ENCODE measurements around the gene HLTF.

HLTF gene

DNA sequence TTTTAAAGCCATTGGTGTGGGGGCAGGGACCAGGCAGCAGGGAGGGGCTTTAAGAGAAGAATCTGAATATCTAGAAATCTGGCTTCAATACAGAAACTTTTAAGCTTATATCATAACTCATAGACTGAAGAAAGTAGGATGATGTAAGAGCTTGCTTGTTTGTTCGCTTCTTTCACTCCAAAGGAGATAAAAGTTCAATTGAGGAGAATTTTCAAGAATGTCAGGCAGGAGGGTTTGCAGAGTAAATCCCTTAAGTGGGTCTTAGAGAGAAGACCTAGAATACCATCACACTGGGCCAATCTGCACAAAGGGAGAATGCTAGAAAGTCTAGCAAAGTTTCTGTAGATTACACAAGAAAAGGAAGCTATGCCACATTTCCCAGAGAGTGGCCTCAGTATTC, 4.1 kb upstream of the HLTF start:
- no peak overlapping the region for H3K27ac ChIP-seq
- no peak overlapping the region for H3K9ac ChIP-seq
- peaks cover 11% of the 10 kb centered on the region for H3K4me1 ChIP-seq
- no peaks in the 10 kb centered on the region for H3K36me3 ChIP-seq
- no peak for TF ChIP-seq Cebpa-rat (IDR thresholded peaks at IDR 0.05)
- no peaks in the 10 kb centered on the region for H3K27me3 ChIP-seq
- H3K4me2 ChIP-seq = peak overlapping the region; percentile 17; the same call in 1 of the 2 replicates
- peaks cover 6% of the 10 kb centered on the region; the same call in 1 of the 2 replicates for H3K9me3 ChIP-seq
- H3K4me3 ChIP-seq = no peak overlapping the region
- H4K20me1 ChIP-seq = peaks cover 4% of the 10 kb centered on the region

DNA sequence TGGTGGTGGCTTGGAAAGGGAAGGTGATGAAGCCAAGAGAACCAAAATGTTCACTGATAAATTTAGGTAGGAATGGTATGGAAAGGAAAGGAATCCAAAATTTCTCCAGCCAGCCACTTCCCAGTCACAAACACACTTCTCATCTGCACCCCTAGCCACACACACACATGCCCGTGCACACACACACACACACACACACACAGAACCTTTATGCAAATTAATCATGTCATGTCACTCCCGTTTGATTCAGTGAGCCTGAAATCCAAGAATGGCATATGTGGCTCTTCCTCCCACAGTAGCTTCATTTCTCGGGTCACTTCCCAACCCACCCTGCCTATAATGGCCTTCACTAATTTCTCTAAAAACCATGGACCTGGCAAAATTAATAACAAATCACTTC, 3.1 kb upstream of the HLTF start:
- H3K4me3 ChIP-seq = no peak overlapping the region
- no peak overlapping the region for H3K4me2 ChIP-seq
- H3K9ac ChIP-seq = no peak overlapping the region
- no peak overlapping the region for H3K27ac ChIP-seq
- H3K27me3 ChIP-seq = no peaks in the 10 kb centered on the region
- H3K4me1 ChIP-seq = peaks cover 22% of the 10 kb centered on the region
- peaks cover 15% of the 10 kb centered on the region for H4K20me1 ChIP-seq
- TF ChIP-seq Cebpa-rat (IDR thresholded peaks at IDR 0.05) = no peak
- H3K36me3 ChIP-seq = peaks cover 3% of the 10 kb centered on the region; the same call in 1 of the 2 replicates
- H3K9me3 ChIP-seq = peaks cover 6% of the 10 kb centered on the region; the same call in 1 of the 2 replicates

DNA sequence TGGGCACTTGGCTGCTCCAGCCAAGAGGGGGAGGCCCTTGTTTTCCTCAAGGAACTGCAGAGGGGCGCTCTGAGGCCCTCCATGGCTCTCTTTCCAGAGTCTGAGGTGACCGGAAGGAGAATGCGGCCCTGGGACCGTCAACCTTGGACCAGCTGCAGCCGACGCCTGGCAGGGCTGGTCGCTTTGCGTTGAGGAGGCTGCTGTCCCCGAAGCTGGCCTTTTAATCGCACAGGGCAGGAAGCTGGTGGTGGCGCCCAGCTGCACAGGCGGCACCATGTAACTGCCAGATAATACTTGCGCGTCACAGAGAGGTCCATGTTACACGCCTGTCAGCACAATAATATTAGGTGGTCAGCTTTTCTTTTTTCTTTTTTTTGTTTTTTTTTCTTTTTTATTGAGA, 875 bp upstream of the HLTF start:
- no peak overlapping the region for H3K9ac ChIP-seq
- H3K9me3 ChIP-seq = peaks cover 6% of the 10 kb centered on the region; the same call in 1 of the 2 replicates
- no peaks in the 10 kb centered on the region for H3K27me3 ChIP-seq
- no peak overlapping the region; the same call in 1 of the 2 replicates for H3K27ac ChIP-seq
- 0 out of 2 replicates have a peak overlapping the region, but pooled peaks have one; percentile 79 for H3K4me3 ChIP-seq
- H4K20me1 ChIP-seq = peaks cover 24% of the 10 kb centered on the region
- H3K4me1 ChIP-seq = peaks cover 27% of the 10 kb centered on the region
- peak overlapping the region; percentile 61; the same call in 1 of the 2 replicates for H3K4me2 ChIP-seq
- peaks cover 20% of the 10 kb centered on the region; the same call in 1 of the 2 replicates for H3K36me3 ChIP-seq
- TF ChIP-seq Cebpa-rat (IDR thresholded peaks at IDR 0.05) = no peak

DNA sequence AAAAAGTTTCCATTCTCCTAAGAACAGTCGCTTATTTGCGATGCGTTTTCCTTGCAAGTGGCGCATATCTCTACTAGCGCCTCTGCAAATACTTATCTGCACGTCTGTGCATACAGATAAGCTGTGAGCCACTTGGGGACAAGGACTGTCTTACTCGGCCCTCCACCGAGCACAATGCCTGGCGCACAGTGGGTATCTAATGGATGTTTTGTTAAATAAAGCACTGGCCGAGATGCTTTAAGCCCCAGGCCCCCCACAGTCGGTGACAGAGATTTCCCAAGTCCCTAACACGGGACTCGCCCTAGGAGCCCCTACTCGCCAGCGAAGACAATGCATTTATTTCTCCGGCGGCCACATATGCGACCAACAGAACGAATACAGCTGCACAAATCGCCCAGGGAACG, 503 bp downstream of the HLTF start:
- Histone ChIP-seq H4K20me1 (peaks cover 24% of the 10 kb centered on the region), H3K4me1 (peaks cover 25% of the 10 kb centered on the region), H3K4me2 (peak overlapping the region; percentile 90), H3K4me3 (peak overlapping the region; percentile 79), H3K27ac (peak overlapping the region; percentile 68), H3K27me3 (no peaks in the 10 kb centered on the region), H3K9ac (peak overlapping the region; percentile 83), H3K9me3 (peaks cover 6% of the 10 kb centered on the region; the same call in 1 of the 2 replicates), H3K36me3 (peaks cover 31% of the 10 kb centered on the region; the same call in 1 of the 2 replicates)
- TF ChIP-seq Cebpa-rat (IDR thresholded peaks at IDR 0.05) = no peak

DNA sequence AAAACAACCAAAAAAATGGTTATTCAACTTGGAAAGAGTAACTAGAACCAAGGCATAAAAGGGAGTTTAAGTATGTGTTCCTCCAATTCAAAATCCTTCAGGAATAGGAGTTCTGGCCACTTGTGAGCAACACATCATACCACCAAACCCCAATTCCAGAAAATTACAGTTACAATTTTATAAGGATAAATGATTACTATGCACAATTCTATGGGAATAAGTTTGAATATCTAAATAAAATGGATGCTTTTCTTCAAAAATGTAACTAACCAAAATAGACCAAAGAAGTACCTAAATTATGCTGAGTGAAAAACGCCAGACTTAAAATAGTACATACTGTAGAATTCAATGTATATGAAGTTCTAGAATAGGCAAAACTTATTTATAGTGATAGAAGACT, 4.6 kb downstream of the HLTF start:
- no peak overlapping the region for H3K4me3 ChIP-seq
- H3K9ac ChIP-seq = no peak overlapping the region
- H3K4me1 ChIP-seq = peaks cover 18% of the 10 kb centered on the region
- no peaks in the 10 kb centered on the region for H3K27me3 ChIP-seq
- peaks cover 41% of the 10 kb centered on the region for H4K20me1 ChIP-seq
- peaks cover 63% of the 10 kb centered on the region for H3K36me3 ChIP-seq
- H3K9me3 ChIP-seq = no peaks in the 10 kb centered on the region
- no peak overlapping the region for H3K4me2 ChIP-seq
- no peak for TF ChIP-seq Cebpa-rat (IDR thresholded peaks at IDR 0.05)
- no peak overlapping the region for H3K27ac ChIP-seq

DNA sequence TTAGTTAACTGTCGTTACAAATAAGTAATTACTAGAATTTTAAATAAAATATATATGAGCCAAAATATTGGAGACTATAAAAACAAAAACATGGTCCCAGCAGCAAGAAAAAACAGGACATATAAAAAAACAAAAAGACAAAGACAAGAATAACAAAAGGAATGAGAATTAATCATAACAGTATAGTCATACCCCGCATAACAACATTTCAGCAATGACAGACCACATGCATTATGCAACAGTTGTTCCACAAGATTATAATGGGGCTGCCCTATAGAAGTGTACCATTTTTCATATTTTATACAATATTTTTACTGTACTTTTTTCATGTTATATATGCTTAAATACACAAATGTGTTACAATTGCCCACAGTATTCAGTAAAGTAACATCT, 5.6 kb downstream of the HLTF start:
- no peak overlapping the region for H3K27ac ChIP-seq
- H3K4me2 ChIP-seq = no peak overlapping the region
- peaks cover 17% of the 10 kb centered on the region for H3K4me1 ChIP-seq
- no peaks in the 10 kb centered on the region for H3K9me3 ChIP-seq
- H4K20me1 ChIP-seq = peaks cover 39% of the 10 kb centered on the region
- H3K4me3 ChIP-seq = no peak overlapping the region
- TF ChIP-seq Cebpa-rat (IDR thresholded peaks at IDR 0.05) = no peak
- H3K36me3 ChIP-seq = peaks cover 71% of the 10 kb centered on the region
- no peaks in the 10 kb centered on the region for H3K27me3 ChIP-seq
- no peak overlapping the region for H3K9ac ChIP-seq

DNA sequence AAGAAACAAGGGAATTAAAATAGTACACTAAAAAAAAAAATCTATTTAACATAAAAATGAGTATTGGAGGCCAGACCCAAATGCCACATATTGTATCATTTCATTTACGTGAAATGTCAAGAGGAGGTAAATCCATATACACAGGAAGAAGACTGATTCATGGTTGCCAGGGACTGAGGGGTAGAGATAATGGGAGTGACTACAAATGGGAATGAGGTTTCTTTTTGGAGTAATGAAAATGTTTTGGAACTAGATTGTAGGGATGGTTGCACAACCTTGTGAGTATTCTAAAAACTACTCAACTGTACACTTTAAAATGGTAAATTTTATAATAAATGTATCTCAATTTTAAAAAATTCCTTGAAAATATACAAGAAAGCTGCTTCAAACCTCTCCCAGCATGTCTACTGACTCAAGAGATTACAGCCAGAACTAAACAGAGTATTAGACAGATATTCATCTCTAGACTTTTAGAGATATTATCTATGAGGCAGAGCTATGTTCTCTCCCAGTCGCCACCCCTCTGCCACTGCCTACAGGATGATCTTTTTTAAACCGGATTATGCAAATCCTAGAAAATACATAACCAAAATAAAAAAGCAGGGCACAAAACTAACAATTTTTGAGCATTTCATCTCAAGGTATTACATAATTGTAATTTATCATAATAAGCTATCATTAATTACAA, 6.2 kb downstream of the HLTF start:
- H3K4me1 ChIP-seq = peaks cover 13% of the 10 kb centered on the region
- peaks cover 76% of the 10 kb centered on the region for H3K36me3 ChIP-seq
- no peak overlapping the region for H3K4me3 ChIP-seq
- no peak for TF ChIP-seq Cebpa-rat (IDR thresholded peaks at IDR 0.05)
- H3K27ac ChIP-seq = no peak overlapping the region
- no peak overlapping the region for H3K9ac ChIP-seq
- H3K27me3 ChIP-seq = no peaks in the 10 kb centered on the region
- H3K9me3 ChIP-seq = no peaks in the 10 kb centered on the region
- no peak overlapping the region for H3K4me2 ChIP-seq
- H4K20me1 ChIP-seq = peaks cover 38% of the 10 kb centered on the region

DNA sequence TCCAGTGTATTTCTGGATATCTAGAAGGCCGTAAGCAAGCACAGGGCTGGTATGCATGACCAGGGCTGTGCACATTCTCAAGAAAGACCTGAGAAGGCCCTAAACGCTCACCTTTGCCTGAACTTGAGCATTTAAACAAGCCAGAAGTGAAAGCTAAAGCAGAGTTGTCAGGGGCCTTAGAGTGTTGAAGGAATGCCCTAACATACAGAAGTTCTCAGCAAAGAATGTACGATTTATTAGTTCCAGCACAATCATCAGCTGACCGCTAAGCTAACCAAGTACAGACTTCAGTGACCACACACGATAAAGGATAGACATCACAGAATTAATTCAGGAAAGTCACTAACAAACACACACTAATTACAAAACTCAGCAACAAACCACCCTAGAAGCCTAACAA, 8.7 kb downstream of the HLTF start:
- Histone ChIP-seq H3K36me3 (peaks cover 84% of the 10 kb centered on the region), H3K4me1 (no peaks in the 10 kb centered on the region), H3K9me3 (no peaks in the 10 kb centered on the region), H3K9ac (no peak overlapping the region), H3K4me3 (no peak overlapping the region), H3K4me2 (no peak overlapping the region), H3K27me3 (no peaks in the 10 kb centered on the region), H4K20me1 (peaks cover 22% of the 10 kb centered on the region), H3K27ac (no peak overlapping the region)
- no peak for TF ChIP-seq Cebpa-rat (IDR thresholded peaks at IDR 0.05)

DNA sequence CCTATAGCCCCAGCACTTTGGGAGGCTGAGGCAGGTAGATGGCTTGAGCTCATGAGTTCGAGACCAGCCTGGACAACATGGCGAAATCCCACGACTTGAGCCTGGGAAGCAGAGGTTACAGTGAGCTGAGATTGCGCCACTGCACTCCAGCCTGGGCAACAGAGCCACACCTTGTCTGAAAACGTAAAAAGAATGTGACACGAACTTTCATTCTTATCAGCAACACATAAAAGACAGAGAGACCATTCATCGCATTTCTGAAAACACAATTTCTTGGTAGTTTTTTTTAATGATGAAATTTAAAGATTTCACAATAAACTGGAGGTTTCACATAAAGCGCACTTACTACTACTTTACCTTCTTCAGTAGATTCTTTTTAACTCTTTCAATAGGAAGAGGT, 18.4 kb downstream of the HLTF start:
- H3K9ac ChIP-seq = no peak overlapping the region
- no peaks in the 10 kb centered on the region for H4K20me1 ChIP-seq
- no peaks in the 10 kb centered on the region for H3K27me3 ChIP-seq
- H3K9me3 ChIP-seq = no peaks in the 10 kb centered on the region
- H3K36me3 ChIP-seq = peaks cover 80% of the 10 kb centered on the region
- no peak overlapping the region for H3K4me2 ChIP-seq
- no peak for TF ChIP-seq Cebpa-rat (IDR thresholded peaks at IDR 0.05)
- H3K27ac ChIP-seq = no peak overlapping the region
- H3K4me1 ChIP-seq = no peaks in the 10 kb centered on the region
- no peak overlapping the region for H3K4me3 ChIP-seq

DNA sequence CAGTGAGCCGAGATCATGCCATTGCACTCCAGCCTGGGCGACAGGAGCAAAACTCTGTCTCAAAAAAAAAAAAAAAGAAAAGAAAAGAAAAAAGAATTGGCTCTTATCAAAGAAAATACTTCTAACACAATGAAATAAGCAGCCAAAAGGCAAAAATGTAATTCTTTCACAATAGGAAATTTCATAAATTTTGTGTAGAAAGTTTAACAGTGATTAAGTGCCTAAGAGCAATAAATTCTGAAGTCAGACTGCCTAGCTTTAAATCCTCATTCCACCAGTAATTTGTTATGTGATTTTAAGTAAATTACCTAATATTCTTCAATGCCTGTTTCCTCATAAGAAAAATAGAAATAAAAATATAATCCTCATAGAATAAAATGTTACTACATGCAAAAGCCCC, 24.6 kb downstream of the HLTF start:
- no peak for TF ChIP-seq Cebpa-rat (IDR thresholded peaks at IDR 0.05)
- no peaks in the 10 kb centered on the region for H4K20me1 ChIP-seq
- no peak overlapping the region for H3K4me3 ChIP-seq
- peaks cover 77% of the 10 kb centered on the region for H3K36me3 ChIP-seq
- H3K9ac ChIP-seq = no peak overlapping the region
- no peaks in the 10 kb centered on the region for H3K27me3 ChIP-seq
- no peaks in the 10 kb centered on the region for H3K9me3 ChIP-seq
- no peak overlapping the region for H3K27ac ChIP-seq
- no peak overlapping the region for H3K4me2 ChIP-seq
- H3K4me1 ChIP-seq = no peaks in the 10 kb centered on the region
